ENCODE data around the gene NANP. TPM values are rescaled to one million over a fixed set of nuclear protein-coding genes. Genes with fewer than 3 reads are reported as not detected.
A peak's percentile ranks its signal among the peaks of the same experiment; 100 is the strongest.
"Not testable (repeated sequence)": the region's sequence is repeated elsewhere in the genome, so short reads cannot be mapped to it uniquely, and the experiment has no call there.

NANP gene
- total RNA-seq, 2 experiments from 2014 or later = 6.1 to 8.3 TPM

- Mint-ChIP-seq H3K4me1 (peaks cover 10% of the 10 kb centered on the region), H3K36me3 (ENCODE audit: low read depth) (no peaks in the 10 kb centered on the region), H3K27me3 (no peaks in the 10 kb centered on the region), H3K27ac (no peak overlapping the region), H3K9me3 (ENCODE audit: low read depth) (no peaks in the 10 kb centered on the region), H3K4me3 (no peak overlapping the region)
- DNase-seq = no peak
- intact Hi-C loops (cut with DNase I, micrococcal nuclease) = no loop called here
- no peak for ATAC-seq
- CTCF ChIA-PET = no interaction called here
- POLR2A ChIA-PET = no interaction called here
Measured at GRCh38 chr20:25604611-25605010, 19.2 kb downstream of the NANP start.

- CTCF ChIA-PET; H3K9me3 Mint-ChIP-seq (ENCODE audit: low read depth); intact Hi-C loops (cut with DNase I, micrococcal nuclease); H3K27me3 Mint-ChIP-seq; POLR2A ChIA-PET; H3K4me1 Mint-ChIP-seq; H3K4me3 Mint-ChIP-seq; H3K36me3 Mint-ChIP-seq (ENCODE audit: low read depth): not testable (repeated sequence)
- peak overlapping the region; percentile 69 for H3K27ac Mint-ChIP-seq
- ATAC-seq = peak; percentile 94
- peak; percentile 43 for DNase-seq
Measured at GRCh38 chr20:25602914-25603309, 20.9 kb downstream of the NANP start.

GRCh38 chr20:25602191-25602913 lies 21.5 kb downstream of the NANP start:
- H3K27me3 Mint-ChIP-seq; H3K9me3 Mint-ChIP-seq (ENCODE audit: low read depth); DNase-seq; intact Hi-C loops (cut with DNase I, micrococcal nuclease); POLR2A ChIA-PET; ATAC-seq; H3K36me3 Mint-ChIP-seq (ENCODE audit: low read depth); H3K4me3 Mint-ChIP-seq; H3K4me1 Mint-ChIP-seq: not testable (repeated sequence)
- H3K27ac Mint-ChIP-seq = peak overlapping the region; percentile 11
- CTCF ChIA-PET = interaction anchor here (0.7 kb wide), 1 partner anchor 82 kb away, joined by 3 read pairs; no protein-coding TSS in a partner anchor

GRCh38 chr20:25601659-25602058 lies 22.2 kb downstream of the NANP start:
- ChIA-PET POLR2A (no interaction called here), CTCF (interaction anchor here (0.7 kb wide), 1 partner anchor 81 kb away, joined by 3 read pairs; no protein-coding TSS in a partner anchor)
- no peak for DNase-seq
- no peak overlapping the region for H3K4me3 Mint-ChIP-seq
- peak overlapping the region; percentile 11 for H3K27ac Mint-ChIP-seq
- H3K4me1 Mint-ChIP-seq = peaks cover 10% of the 10 kb centered on the region
- intact Hi-C loops (cut with DNase I, micrococcal nuclease) = no loop called here
- no peaks in the 10 kb centered on the region for H3K36me3 Mint-ChIP-seq (ENCODE audit: low read depth)
- no peaks in the 10 kb centered on the region for H3K9me3 Mint-ChIP-seq (ENCODE audit: low read depth)
- H3K27me3 Mint-ChIP-seq = no peaks in the 10 kb centered on the region
- no peak for ATAC-seq

GRCh38 chr20:25600632-25601031 lies 23.2 kb downstream of the NANP start:
- Mint-ChIP-seq H3K36me3 (ENCODE audit: low read depth) (no peaks in the 10 kb centered on the region), H3K4me3 (no peak overlapping the region), H3K4me1 (peaks cover 10% of the 10 kb centered on the region), H3K27me3 (no peaks in the 10 kb centered on the region), H3K27ac (no peak overlapping the region), H3K9me3 (ENCODE audit: low read depth) (no peaks in the 10 kb centered on the region)
- DNase-seq (no peak), ATAC-seq (no peak)
- POLR2A ChIA-PET = no interaction called here
- intact Hi-C loops (cut with DNase I, micrococcal nuclease) = no loop called here
- CTCF ChIA-PET = no interaction called here

GRCh38 chr20:25592135-25592852 lies 31.5 kb downstream of the NANP start:
- Mint-ChIP-seq H3K36me3 (ENCODE audit: low read depth) (no peaks in the 10 kb centered on the region), H3K9me3 (ENCODE audit: low read depth) (no peaks in the 10 kb centered on the region), H3K27me3 (no peaks in the 10 kb centered on the region), H3K4me3 (no peak overlapping the region), H3K4me1 (peaks cover 3% of the 10 kb centered on the region), H3K27ac (no peak overlapping the region)
- intact Hi-C loops (cut with DNase I, micrococcal nuclease) = no loop called here
- ChIA-PET POLR2A (interaction anchor here (0.6 kb wide), 1 partner anchor 400 kb away, joined by 3 read pairs; no protein-coding TSS in a partner anchor), CTCF (interaction anchor here (0.8 kb wide), 1 partner anchor 11 kb away, joined by 3 read pairs; no protein-coding TSS in a partner anchor)
- no peak for ATAC-seq
- DNase-seq = no peak

GRCh38 chr20:25590778-25591177 lies 33.0 kb downstream of the NANP start:
- H3K27me3 Mint-ChIP-seq; POLR2A ChIA-PET; H3K36me3 Mint-ChIP-seq (ENCODE audit: low read depth); CTCF ChIA-PET; H3K4me3 Mint-ChIP-seq; H3K27ac Mint-ChIP-seq; DNase-seq; ATAC-seq; intact Hi-C loops (cut with DNase I, micrococcal nuclease); H3K9me3 Mint-ChIP-seq (ENCODE audit: low read depth); H3K4me1 Mint-ChIP-seq: not testable (repeated sequence)

GRCh38 chr20:25588491-25588890 lies 35.3 kb downstream of the NANP start:
- Mint-ChIP-seq H3K27ac (no peak overlapping the region), H3K4me1 (peaks cover 11% of the 10 kb centered on the region), H3K27me3 (peaks cover 5% of the 10 kb centered on the region), H3K36me3 (ENCODE audit: low read depth) (peaks cover 4% of the 10 kb centered on the region), H3K9me3 (ENCODE audit: low read depth) (no peaks in the 10 kb centered on the region), H3K4me3 (no peak overlapping the region)
- DNase-seq = no peak
- intact Hi-C loops (cut with DNase I, micrococcal nuclease) = loop anchor here (5.0 to 10.0 kb wide), 5 partner anchors 104 to 596 kb away; partner anchors contain the start of genes GINS1 (in 2 of the 2), APMAP (in 1 of the 2), PYGB (in 1 of the 2) and ZNF337 (in 1 of the 2)
- ATAC-seq = no peak
- ChIA-PET CTCF (no interaction called here), POLR2A (no interaction called here)

GRCh38 chr20:25587536-25587935 lies 36.3 kb downstream of the NANP start:
- peak; percentile 35 for ATAC-seq

GRCh38 chr20:25586877-25587276 lies 36.9 kb downstream of the NANP start:
- ATAC-seq (no peak), DNase-seq (no peak)
- Mint-ChIP-seq H3K27me3 (peaks cover 9% of the 10 kb centered on the region), H3K4me1 (peaks cover 15% of the 10 kb centered on the region), H3K4me3 (no peak overlapping the region), H3K9me3 (ENCODE audit: low read depth) (no peaks in the 10 kb centered on the region), H3K36me3 (ENCODE audit: low read depth) (peaks cover 4% of the 10 kb centered on the region), H3K27ac (no peak overlapping the region)
- POLR2A ChIA-PET = no interaction called here
- intact Hi-C loops (cut with DNase I, micrococcal nuclease) = loop anchor here (5.0 to 10.0 kb wide), 5 partner anchors 102 to 595 kb away; partner anchors contain the start of genes GINS1 (in 2 of the 2), APMAP (in 1 of the 2), PYGB (in 1 of the 2) and ZNF337 (in 1 of the 2)
- CTCF ChIA-PET = interaction anchor here (0.7 kb wide), 1 partner anchor 622 kb away, joined by 3 read pairs; no protein-coding TSS in a partner anchor

More at GRCh38 chr20:25587536-25587935, 36.3 kb downstream of the NANP start:
- Mint-ChIP-seq H3K4me3 (no peak overlapping the region), H3K4me1 (peaks cover 15% of the 10 kb centered on the region), H3K36me3 (ENCODE audit: low read depth) (peaks cover 4% of the 10 kb centered on the region), H3K27me3 (peaks cover 9% of the 10 kb centered on the region), H3K9me3 (ENCODE audit: low read depth) (no peaks in the 10 kb centered on the region), H3K27ac (no peak overlapping the region)
- ChIA-PET POLR2A (no interaction called here), CTCF (interaction anchor here (0.7 kb wide), 1 partner anchor 621 kb away, joined by 3 read pairs; no protein-coding TSS in a partner anchor)
- no peak for DNase-seq
- intact Hi-C loops (cut with DNase I, micrococcal nuclease) = loop anchor here (5.0 to 10.0 kb wide), 5 partner anchors 103 to 595 kb away; partner anchors contain the start of genes GINS1 (in 2 of the 2), APMAP (in 1 of the 2), PYGB (in 1 of the 2) and ZNF337 (in 1 of the 2)

GRCh38 chr20:25584905-25585704 lies 38.7 kb downstream of the NANP start, which contains the start of gene NINL:
TSS of gene NINL (minus strand) at chr20:25585531. CDS start at chr20:25526587, 58,944 bp downstream.
- POLR2A ChIA-PET = no interaction called here

More at GRCh38 chr20:25584905-25585704, 38.7 kb downstream of the NANP start, which contains the start of gene NINL:
- intact Hi-C loops (cut with DNase I, micrococcal nuclease) = loop anchor here (1.0 to 10.0 kb wide), 8 partner anchors 37 to 593 kb away; partner anchors contain the start of genes GINS1 (in 2 of the 2), ZNF337 (in 2 of the 2), APMAP (in 1 of the 2) and NANP (in 1 of the 2)
- peak; percentile 69 for DNase-seq
- CTCF ChIA-PET = no interaction called here
- ATAC-seq = peak; percentile 82
- Mint-ChIP-seq H3K4me3 (peak within 1 kb of the TSS; percentile 73), H3K27ac (peak within 1 kb of the TSS; percentile 81), H3K9me3 (ENCODE audit: low read depth) (no peaks in the 10 kb centered on the region), H3K36me3 (ENCODE audit: low read depth) (peaks cover 4% of the 10 kb centered on the region), H3K27me3 (peaks cover 9% of the 10 kb centered on the region), H3K4me1 (peaks cover 15% of the 10 kb centered on the region)
